NCI-H128 (cell line): ENCODE results near the gene DDR1.
A peak's percentile ranks its signal among the peaks of the same experiment; 100 is the strongest.

Experiments
- DNase-seq: peaks from one replicate; lab custom pipeline; 2025; ENCODE audit not compliant: unreplicated experiment; lab: John Stamatoyannopoulos, UW

DDR1 gene

GRCh38 chr6:30883685-30884520 lies at the start of gene DDR1:
DDR1 (plus strand) TSS chr6:30884519; CDS start chr6:30888730, 4,211 bp downstream.
- peak; percentile 15 for DNase-seq

GRCh38 chr6:30834646-30835045 lies 49.7 kb upstream of the DDR1 start:
- DNase-seq: no peak

GRCh38 chr6:30835576-30835975 lies 48.7 kb upstream of the DDR1 start:
- DNase-seq: no peak

- DNase-seq: no peak
Observed at GRCh38 chr6:30836431-30836866, 47.9 kb upstream of the DDR1 start.

- DNase-seq: no peak
Observed at GRCh38 chr6:30836957-30837356, 47.4 kb upstream of the DDR1 start.

- DNase-seq: no peak
Observed at GRCh38 chr6:30837432-30837831, 46.9 kb upstream of the DDR1 start.

- DNase-seq: no peak
Observed at GRCh38 chr6:30837870-30838269, 46.4 kb upstream of the DDR1 start.

- no peak for DNase-seq
Observed at GRCh38 chr6:30839671-30840070, 44.6 kb upstream of the DDR1 start.

- DNase-seq: no peak
Observed at GRCh38 chr6:30840084-30840934, 44.0 kb upstream of the DDR1 start.

- no peak for DNase-seq
Observed at GRCh38 chr6:30840935-30841643, 43.2 kb upstream of the DDR1 start.

- no peak for DNase-seq
Observed at GRCh38 chr6:30841644-30842504, 42.4 kb upstream of the DDR1 start.

GRCh38 chr6:30842754-30843610 lies 41.3 kb upstream of the DDR1 start:
- DNase-seq: no peak

- no peak for DNase-seq
Observed at GRCh38 chr6:30843611-30843998, 40.7 kb upstream of the DDR1 start.

GRCh38 chr6:30844118-30844535 lies 40.2 kb upstream of the DDR1 start:
- no peak for DNase-seq

GRCh38 chr6:30845183-30845582 lies 39.1 kb upstream of the DDR1 start:
- DNase-seq: no peak

- DNase-seq: no peak
Observed at GRCh38 chr6:30847421-30847970, 36.8 kb upstream of the DDR1 start.

- DNase-seq: no peak
Observed at GRCh38 chr6:30847971-30848436, 36.3 kb upstream of the DDR1 start.

- no peak for DNase-seq
Observed at GRCh38 chr6:30849903-30850651, 34.2 kb upstream of the DDR1 start.
